K562 (cell line): ENCODE results near the gene CDH12. TPM values are rescaled to one million over a fixed set of nuclear protein-coding genes. Genes with fewer than 3 reads are reported as not detected.

Source experiments
- ARID4B ChIP-seq: sonication (generic); formaldehyde crosslinking; IDR thresholded peaks from 2 replicates; pipeline ENCODE4 v1.8.0; 2022; ENCODE audit warnings: mild to moderate bottlenecking, missing genetic modification reagents
- BACH1 ChIP-seq: fragments of 200-800 bp; sonication (Bioruptor generic); IDR thresholded peaks from 2 replicates; pipeline ENCODE4 v1.6.1; 2016; ENCODE audit warnings: missing genetic modification characterization, missing compliant biosample characterization
- MGA ChIP-seq: fragments of 450-650 bp; IDR thresholded peaks from 2 replicates; pipeline ENCODE4 v1.6.1; 2016; ENCODE audit warnings: mild to moderate bottlenecking, moderate library complexity
- PKNOX1 ChIP-seq: fragments of 450-650 bp; IDR thresholded peaks from 2 replicates; pipeline ENCODE4 v1.6.1; 2016
- RBM22 ChIP-seq: fragments of 200-400 bp; formaldehyde crosslinking; IDR thresholded peaks from 2 replicates; pipeline ENCODE4 v1.6.1; 2018; ENCODE audit warnings: low read length, low read depth; ENCODE audit not compliant: poor library complexity, severe bottlenecking
- SMAD1 ChIP-seq: fragments of 150-350 bp; IDR thresholded peaks from 2 replicates; pipeline ENCODE4 v1.6.1; 2014; ENCODE audit warnings: low read length, low read depth; ENCODE audit not compliant: partially characterized antibody
- SMARCC2 ChIP-seq: fragments of 450-650 bp; IDR thresholded peaks from 2 replicates; pipeline ENCODE4 v1.6.1; 2017; ENCODE audit warnings: antibody characterized with exemption, moderate library complexity, mild to moderate bottlenecking, low read depth
- YY1 ChIP-seq, 3 experiments: IDR thresholded peaks; 2 replicates each; pipeline ENCODE4 v1.6.1; 2011; ENCODE audit warnings: low read length in 2 of 3, mild to moderate bottlenecking in 2 of 3, moderate library complexity in 2 of 3, borderline replicate concordance in 1 of 3, control low read depth in 1 of 3, low read depth in 1 of 3; ENCODE audit not compliant: insufficient read depth in 3 of 3, insufficient replicate concordance in 2 of 3, control insufficient read depth in 1 of 3, insufficient read length in 1 of 3; ENCODE audit errors: extremely low read depth in 1 of 3
- ZNF121 ChIP-seq: sonication (generic); formaldehyde crosslinking; conservative IDR thresholded peaks from 2 replicates; pipeline ENCODE4 v1.8.0; 2022; ENCODE audit warnings: missing genetic modification reagents
- ZNF124 ChIP-seq: sonication (generic); formaldehyde crosslinking; IDR thresholded peaks from 2 replicates; pipeline ENCODE4 v1.8.1; 2022; ENCODE audit warnings: missing genetic modification reagents
- polyA plus RNA-seq, 8 experiments: library from polyadenylated mRNA; depleted of rRNA in 4 of 8; stranded (reverse) in 5 of 8; unstranded in 3 of 8; fragments of >200 nt; fragmentation: Nextera tagmentation in 2 of 8; fragmentation: Illumina TruSeq in 1 of 8; extraction: Ambion mirVana in 2 of 8; extraction: Trizol in 1 of 8; gene quantifications; 2 replicates each; pipeline versions ENCODE4 v1.2.1 to v1.2.3, GENCODE V29; 2011 to 2014; ENCODE audit warnings: inconsistent platforms in 1 of 8, missing spikeins in 1 of 8
- total RNA-seq, 7 experiments: library from RNA; depleted of rRNA in 6 of 7; stranded (reverse); fragments of >200 nt in 6 of 7; fragmentation: Illumina TruSeq in 2 of 7; extraction: Trizol in 2 of 7; gene quantifications; 2 replicates each; pipeline versions ENCODE4 v1.2.1 to v1.2.3, GENCODE V29; 2011 to 2021; ENCODE audit warnings: low replicate concordance in 1 of 7

CDH12 gene
- total and polyA plus RNA-seq, 9 of the 15 experiments (the other 6 are each of a cell fraction or from before 2014, with no cell fraction given): 0.03 to 1.7 (median 0.37) TPM

DNA sequence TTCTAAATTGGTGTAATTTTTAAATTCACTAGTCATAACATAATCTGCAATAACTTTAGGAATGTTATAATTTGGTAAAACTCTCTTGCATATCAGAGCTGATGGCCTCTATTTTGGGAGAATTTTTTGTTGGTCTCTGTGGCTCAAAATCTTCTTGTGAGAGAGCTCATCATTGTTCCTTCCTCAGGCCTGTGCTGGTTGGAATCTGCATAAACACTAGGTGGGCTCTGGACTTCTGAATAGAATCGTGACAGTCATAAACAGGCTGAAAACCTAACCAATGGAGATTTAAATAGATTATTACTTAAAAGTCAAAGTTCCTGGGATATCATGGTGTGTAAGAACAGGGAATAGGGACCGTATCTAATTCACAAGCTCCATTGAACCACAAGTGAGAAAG lies 1129.6 kb downstream of the CDH12 start (continued):
- TF ChIP-seq MGA: no peak
- no peak for TF ChIP-seq YY1 (IDR thresholded peaks at IDR 0.05; ENCODE audit: borderline replicate concordance in 1 of 3, control insufficient read depth in 1 of 3, extremely low read depth in 1 of 3, insufficient read depth in 3 of 3, insufficient read length in 1 of 3, insufficient replicate concordance in 2 of 3, low read depth in 1 of 3, low read length in 2 of 3)
- TF ChIP-seq PKNOX1: no peak
- TF ChIP-seq SMARCC2: no peak
- no peak for TF ChIP-seq ZNF124 (CRISPR knock-in tag)
- TF ChIP-seq ZNF121 (CRISPR knock-in tag): no peak
- TF ChIP-seq RBM22: no peak
- no peak for TF ChIP-seq BACH1
- TF ChIP-seq ARID4B (CRISPR knock-in tag): no peak
- TF ChIP-seq SMAD1: no peak
